MM.1S (cell line): ENCODE data around the gene CYSTM1.
"Not testable (repeated sequence)": the region's sequence is repeated elsewhere in the genome, so short reads cannot be mapped to it uniquely, and the experiment has no call there.

Experiments
- DNase-seq: peaks from one replicate; pipeline ENCODE4 v3.0.0-alpha.2; 2015
- H2AFZ ChIP-seq: fragments of 300-600 bp; sonication (generic); 2 replicates; pipeline ENCODE4 v1.6.0; 2016; ENCODE audit warnings: antibody characterized with exemption, low read length
- H3F3A ChIP-seq: fragments of 300-600 bp; sonication (generic); 2 replicates; pipeline ENCODE4 v1.6.1; 2016; ENCODE audit warnings: mild to moderate bottlenecking, antibody characterized with exemption, low read length, moderate library complexity, mixed read lengths; ENCODE audit not compliant: insufficient read depth
- H3K27ac ChIP-seq: fragments of 300-600 bp; sonication (generic); 2 replicates; pipeline ENCODE4 v1.5.1; 2016; ENCODE audit warnings: mild to moderate bottlenecking, low read length
- H3K27me3 ChIP-seq: fragments of 300-600 bp; sonication (generic); replicated peaks from 2 replicates; pipeline ENCODE4 v1.6.0; 2016; ENCODE audit warnings: low read length; ENCODE audit not compliant: insufficient read depth
- H3K36me3 ChIP-seq: fragments of 300-600 bp; sonication (generic); replicated peaks from 2 replicates; pipeline ENCODE4 v1.6.1; 2016; ENCODE audit warnings: mild to moderate bottlenecking, low read length, mixed read lengths; ENCODE audit not compliant: insufficient read depth
- H3K4me1 ChIP-seq: fragments of 300-600 bp; sonication (generic); 2 replicates; pipeline ENCODE4 v1.6.1; 2016; ENCODE audit warnings: low read length, mixed read lengths
- H3K4me2 ChIP-seq: fragments of 300-600 bp; sonication (generic); 2 replicates; pipeline ENCODE4 v1.6.0; 2016; ENCODE audit warnings: low read depth, low read length
- H3K4me3 ChIP-seq: fragments of 300-600 bp; sonication (generic); 2 replicates; pipeline ENCODE4 v1.5.1; 2016; ENCODE audit warnings: low read length, mixed read lengths
- H3K79me2 ChIP-seq: fragments of 300-600 bp; sonication (generic); 2 replicates; pipeline ENCODE4 v1.6.1; 2016; ENCODE audit warnings: mixed run types, low read length, mixed read lengths
- H3K9ac ChIP-seq: fragments of 300-600 bp; sonication (generic); 2 replicates; pipeline ENCODE4 v1.6.1; 2016; ENCODE audit warnings: low read length, mixed read lengths
- H3K9me2 ChIP-seq: fragments of 300-600 bp; sonication (generic); replicated peaks from 2 replicates; pipeline ENCODE4 v1.6.1; 2016; ENCODE audit warnings: mild to moderate bottlenecking, low read length, mixed read lengths; ENCODE audit not compliant: insufficient read depth
- H3K9me3 ChIP-seq: fragments of 300-600 bp; sonication (generic); replicated peaks from 2 replicates; pipeline ENCODE4 v1.6.1; 2016; ENCODE audit warnings: mild to moderate bottlenecking, low read length, mixed read lengths; ENCODE audit not compliant: insufficient read depth
- H4K20me1 ChIP-seq: fragments of 300-600 bp; sonication (generic); 2 replicates; pipeline ENCODE4 v1.6.1; 2016; ENCODE audit warnings: mild to moderate bottlenecking, low read length, moderate library complexity, mixed read lengths; ENCODE audit not compliant: insufficient read depth
- EZH2 ChIP-seq: fragments of 300-600 bp; sonication (generic); optimal IDR thresholded peaks from 2 replicates; pipeline ENCODE3; 2017; ENCODE audit warnings: low read depth, mild to moderate bottlenecking, antibody characterized with exemption, low read length, mixed read lengths
- EZH2phosphoT487 ChIP-seq: fragments of 300-600 bp; sonication (generic); IDR thresholded peaks from 2 replicates; pipeline ENCODE4 v1.6.1; 2018; ENCODE audit warnings: antibody characterized with exemption, low read length
- TF ChIP-seq, protein P1 (sequence below): fragments of 300-600 bp; sonication (generic); IDR thresholded peaks from 2 replicates; pipeline ENCODE4 v1.5.1; 2016; ENCODE audit warnings: antibody characterized with exemption, low read length, mixed read lengths

The CYSTM1 gene

DNA sequence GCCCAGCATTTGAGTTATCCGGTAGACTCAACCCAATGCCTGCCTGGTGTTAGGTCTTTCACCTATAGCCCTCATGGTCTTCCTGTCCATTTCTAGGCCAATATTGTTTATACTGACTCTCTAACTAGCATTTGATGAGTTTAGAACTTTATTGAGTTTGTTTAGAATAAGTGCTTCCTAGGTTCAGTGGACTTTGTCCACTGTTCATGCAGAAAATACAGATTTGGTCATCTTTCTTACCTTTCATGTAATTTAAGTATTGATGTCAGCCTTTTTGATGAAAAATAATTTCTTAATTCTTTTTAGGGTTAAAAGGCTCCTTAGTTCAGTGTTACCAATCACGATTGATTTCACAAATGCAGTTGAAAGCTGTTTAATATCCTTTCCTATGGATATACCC, 22.0 kb downstream of the CYSTM1 start:
- no peaks in the 10 kb centered on the region for H3F3A ChIP-seq
- H3K27me3 ChIP-seq: no peaks in the 10 kb centered on the region
- H3K27ac ChIP-seq: no peak overlapping the region
- H3K36me3 ChIP-seq: no peaks in the 10 kb centered on the region
- no peak overlapping the region for H3K4me3 ChIP-seq
- no peaks in the 10 kb centered on the region for H3K9me3 ChIP-seq
- no peak for DNase-seq
- H3K79me2 ChIP-seq: no peaks in the 10 kb centered on the region
- no peaks in the 10 kb centered on the region for H3K4me1 ChIP-seq
- H3K4me2 ChIP-seq: no peak overlapping the region
- H2AFZ ChIP-seq: no peak overlapping the region
- H3K9me2 ChIP-seq: no peaks in the 10 kb centered on the region
- no peaks in the 10 kb centered on the region for H4K20me1 ChIP-seq
- H3K9ac ChIP-seq: no peak overlapping the region
- TF ChIP-seq, protein P1, sequence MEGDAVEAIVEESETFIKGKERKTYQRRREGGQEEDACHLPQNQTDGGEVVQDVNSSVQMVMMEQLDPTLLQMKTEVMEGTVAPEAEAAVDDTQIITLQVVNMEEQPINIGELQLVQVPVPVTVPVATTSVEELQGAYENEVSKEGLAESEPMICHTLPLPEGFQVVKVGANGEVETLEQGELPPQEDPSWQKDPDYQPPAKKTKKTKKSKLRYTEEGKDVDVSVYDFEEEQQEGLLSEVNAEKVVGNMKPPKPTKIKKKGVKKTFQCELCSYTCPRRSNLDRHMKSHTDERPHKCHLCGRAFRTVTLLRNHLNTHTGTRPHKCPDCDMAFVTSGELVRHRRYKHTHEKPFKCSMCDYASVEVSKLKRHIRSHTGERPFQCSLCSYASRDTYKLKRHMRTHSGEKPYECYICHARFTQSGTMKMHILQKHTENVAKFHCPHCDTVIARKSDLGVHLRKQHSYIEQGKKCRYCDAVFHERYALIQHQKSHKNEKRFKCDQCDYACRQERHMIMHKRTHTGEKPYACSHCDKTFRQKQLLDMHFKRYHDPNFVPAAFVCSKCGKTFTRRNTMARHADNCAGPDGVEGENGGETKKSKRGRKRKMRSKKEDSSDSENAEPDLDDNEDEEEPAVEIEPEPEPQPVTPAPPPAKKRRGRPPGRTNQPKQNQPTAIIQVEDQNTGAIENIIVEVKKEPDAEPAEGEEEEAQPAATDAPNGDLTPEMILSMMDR: no peak
- no peak for TF ChIP-seq EZH2phosphoT487
- no peak for TF ChIP-seq EZH2

- not testable (repeated sequence) for H3K9me2 ChIP-seq, H3K27me3 ChIP-seq, H3K79me2 ChIP-seq, H3K4me1 ChIP-seq, H4K20me1 ChIP-seq, H3K27ac ChIP-seq, H3K4me3 ChIP-seq, H3K9me3 ChIP-seq, H3K4me2 ChIP-seq, H3F3A ChIP-seq, H2AFZ ChIP-seq, H3K9ac ChIP-seq, DNase-seq, H3K36me3 ChIP-seq
These were observed 23.9 kb downstream of the CYSTM1 start for GRCh38 chr5:140198915-140199314.

- Histone ChIP-seq H4K20me1 (no peaks in the 10 kb centered on the region), H3K4me2 (no peak overlapping the region), H3K79me2 (no peaks in the 10 kb centered on the region), H3K27ac (no peak overlapping the region), H3K4me1 (peaks cover 4% of the 10 kb centered on the region), H3K4me3 (no peak overlapping the region), H3K9ac (no peak overlapping the region), H3F3A (no peaks in the 10 kb centered on the region), H3K9me3 (no peaks in the 10 kb centered on the region), H3K36me3 (no peaks in the 10 kb centered on the region), H3K9me2 (no peaks in the 10 kb centered on the region), H3K27me3 (no peaks in the 10 kb centered on the region), H2AFZ (no peak overlapping the region)
- no peak for DNase-seq
- TF ChIP-seq, protein P1: no peak
- TF ChIP-seq EZH2phosphoT487 (no peak), EZH2 (no peak)
These were observed 27.1 kb downstream of the CYSTM1 start for GRCh38 chr5:140202078-140202477.

GRCh38 chr5:140202610-140203009, 27.6 kb downstream of the CYSTM1 start:
- Histone ChIP-seq H3F3A (no peaks in the 10 kb centered on the region), H3K4me3 (no peak overlapping the region), H3K9me3 (no peaks in the 10 kb centered on the region), H3K4me1 (peaks cover 9% of the 10 kb centered on the region), H3K27me3 (no peaks in the 10 kb centered on the region), H3K79me2 (no peaks in the 10 kb centered on the region), H4K20me1 (no peaks in the 10 kb centered on the region), H3K27ac (no peak overlapping the region), H3K9me2 (no peaks in the 10 kb centered on the region), H3K36me3 (no peaks in the 10 kb centered on the region), H3K4me2 (no peak overlapping the region), H3K9ac (no peak overlapping the region), H2AFZ (no peak overlapping the region)
- TF ChIP-seq, protein P1: no peak
- no peak for TF ChIP-seq EZH2
- no peak for TF ChIP-seq EZH2phosphoT487
- no peak for DNase-seq
